ENCODE data around the gene RNASE8.
"Not testable (repeated sequence)": the region's sequence is repeated elsewhere in the genome, so short reads cannot be mapped to it uniquely, and the experiment has no call there.

Gene RNASE8, protein sequence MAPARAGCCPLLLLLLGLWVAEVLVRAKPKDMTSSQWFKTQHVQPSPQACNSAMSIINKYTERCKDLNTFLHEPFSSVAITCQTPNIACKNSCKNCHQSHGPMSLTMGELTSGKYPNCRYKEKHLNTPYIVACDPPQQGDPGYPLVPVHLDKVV

DNA sequence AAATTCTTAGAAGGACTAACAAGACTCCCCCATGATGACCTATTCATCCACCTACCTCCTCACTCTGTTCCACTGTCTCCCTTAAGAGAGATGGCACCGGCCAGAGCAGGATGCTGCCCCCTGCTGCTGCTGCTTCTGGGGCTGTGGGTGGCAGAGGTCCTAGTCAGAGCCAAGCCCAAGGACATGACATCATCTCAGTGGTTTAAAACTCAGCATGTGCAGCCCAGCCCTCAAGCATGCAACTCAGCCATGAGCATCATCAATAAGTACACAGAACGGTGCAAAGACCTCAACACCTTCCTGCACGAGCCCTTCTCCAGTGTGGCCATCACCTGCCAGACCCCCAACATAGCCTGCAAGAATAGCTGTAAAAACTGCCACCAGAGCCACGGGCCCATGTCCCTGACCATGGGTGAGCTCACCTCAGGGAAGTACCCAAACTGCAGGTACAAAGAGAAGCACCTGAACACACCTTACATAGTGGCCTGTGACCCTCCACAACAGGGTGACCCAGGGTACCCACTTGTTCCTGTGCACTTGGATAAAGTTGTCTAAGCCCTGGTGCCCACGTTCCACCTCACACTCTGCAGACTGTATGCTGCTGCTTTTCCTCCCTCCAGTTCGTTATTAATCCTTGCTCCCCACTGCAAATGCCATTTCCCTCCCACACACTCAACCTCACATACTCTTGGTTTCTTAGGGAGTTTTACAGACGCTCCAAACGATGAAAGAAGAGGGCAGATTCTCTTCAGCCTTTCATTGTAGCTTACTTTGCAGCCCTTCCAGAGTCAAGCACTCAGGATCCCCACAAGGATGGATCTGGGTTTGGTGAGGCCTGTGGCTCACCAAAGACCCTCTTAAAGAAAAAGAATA, at the start of gene RNASE8:
Gene RNASE8 (plus strand): TSS at position 20 of the 873 bp plus-strand sequence. CDS start 71 bp downstream, at position 91.
- DNase-seq (ENCODE audit: extremely low read depth in 1 of 2, low read depth in 1 of 2) = no peak

DNA sequence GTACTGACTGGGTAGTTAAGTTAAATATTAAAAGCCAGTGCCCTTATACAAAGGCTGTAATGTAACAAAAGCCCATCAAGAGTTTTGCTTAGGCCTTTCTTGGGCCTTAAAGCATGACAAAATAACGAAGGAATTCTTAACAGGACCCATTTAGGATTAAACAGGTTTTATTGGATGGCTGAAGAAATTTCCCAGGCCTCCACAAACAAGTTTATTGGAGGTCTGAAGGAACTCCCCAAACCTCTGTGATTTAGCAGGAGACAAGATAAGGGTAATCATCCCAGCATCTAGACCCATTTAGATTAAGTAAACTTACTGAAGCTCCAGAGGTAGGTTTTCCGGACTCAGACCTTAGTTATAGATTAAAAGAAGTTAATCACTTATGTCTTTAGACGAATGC, 47.9 kb upstream of the RNASE8 start:
- not testable (repeated sequence) for DNase-seq (ENCODE audit: extremely low read depth in 1 of 2, low read depth in 1 of 2)

DNA sequence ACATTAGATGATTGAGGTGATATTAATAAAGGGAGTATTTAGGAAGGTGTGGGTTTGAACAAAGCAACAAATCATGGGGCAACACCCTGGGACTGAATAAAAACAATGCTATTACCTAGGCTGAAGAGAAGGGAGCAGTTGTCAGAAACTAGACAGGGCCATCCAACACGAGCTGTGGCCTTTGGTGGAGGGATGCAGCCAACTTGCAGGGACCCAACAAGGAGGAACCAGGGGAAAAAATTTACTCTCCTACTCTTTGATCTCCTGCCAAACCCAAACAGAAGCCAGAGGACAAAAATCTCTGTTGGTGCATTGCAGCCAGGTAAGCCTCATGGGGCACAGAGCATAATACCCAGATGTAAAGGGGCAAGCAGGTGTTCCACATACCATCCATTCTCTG, 46.5 kb upstream of the RNASE8 start:
- no peak for DNase-seq (ENCODE audit: extremely low read depth in 1 of 2, low read depth in 1 of 2)

DNA sequence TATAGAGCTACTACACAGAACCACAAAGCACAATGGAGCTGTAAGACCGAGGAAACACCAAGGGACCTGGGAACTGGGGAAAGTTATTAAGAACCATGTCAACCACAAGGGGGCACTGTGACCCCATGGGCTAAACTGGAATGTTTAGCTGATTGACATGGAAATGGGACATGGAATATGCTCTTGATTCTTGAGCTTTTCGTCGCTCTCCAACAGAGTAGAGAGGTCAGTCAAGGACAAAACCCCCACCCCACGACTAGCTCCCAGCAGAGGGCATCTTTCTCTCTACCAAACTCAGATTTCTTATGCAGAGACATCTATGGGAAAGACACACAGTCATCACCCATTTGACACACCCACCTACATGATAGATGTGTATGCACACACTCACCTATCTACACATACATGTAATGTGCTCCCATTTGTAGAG, 42.8 kb upstream of the RNASE8 start:
- peak; percentile 51 to 76 for DNase-seq (ENCODE audit: extremely low read depth in 1 of 2, low read depth in 1 of 2)

DNA sequence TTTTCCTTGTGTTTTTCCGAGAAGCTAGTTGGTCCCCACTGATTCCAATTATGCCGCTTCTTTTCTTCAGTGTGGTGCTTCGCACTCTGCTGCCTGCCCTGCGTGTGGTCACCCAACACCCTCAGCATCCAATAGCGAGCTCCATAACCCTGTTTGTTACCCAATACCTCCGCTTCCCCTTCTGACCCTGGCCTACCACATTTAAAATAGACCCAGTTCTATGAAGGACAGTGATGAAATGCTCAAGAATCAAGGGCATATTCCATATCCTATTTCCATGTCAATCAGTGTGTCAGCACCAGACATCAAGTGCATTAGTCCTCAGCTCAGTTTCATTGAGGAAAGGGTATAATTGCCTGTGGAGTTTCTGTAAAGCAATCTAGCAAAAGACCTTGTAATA, 42.3 kb upstream of the RNASE8 start:
- no peak for DNase-seq (ENCODE audit: extremely low read depth in 1 of 2, low read depth in 1 of 2)

DNA sequence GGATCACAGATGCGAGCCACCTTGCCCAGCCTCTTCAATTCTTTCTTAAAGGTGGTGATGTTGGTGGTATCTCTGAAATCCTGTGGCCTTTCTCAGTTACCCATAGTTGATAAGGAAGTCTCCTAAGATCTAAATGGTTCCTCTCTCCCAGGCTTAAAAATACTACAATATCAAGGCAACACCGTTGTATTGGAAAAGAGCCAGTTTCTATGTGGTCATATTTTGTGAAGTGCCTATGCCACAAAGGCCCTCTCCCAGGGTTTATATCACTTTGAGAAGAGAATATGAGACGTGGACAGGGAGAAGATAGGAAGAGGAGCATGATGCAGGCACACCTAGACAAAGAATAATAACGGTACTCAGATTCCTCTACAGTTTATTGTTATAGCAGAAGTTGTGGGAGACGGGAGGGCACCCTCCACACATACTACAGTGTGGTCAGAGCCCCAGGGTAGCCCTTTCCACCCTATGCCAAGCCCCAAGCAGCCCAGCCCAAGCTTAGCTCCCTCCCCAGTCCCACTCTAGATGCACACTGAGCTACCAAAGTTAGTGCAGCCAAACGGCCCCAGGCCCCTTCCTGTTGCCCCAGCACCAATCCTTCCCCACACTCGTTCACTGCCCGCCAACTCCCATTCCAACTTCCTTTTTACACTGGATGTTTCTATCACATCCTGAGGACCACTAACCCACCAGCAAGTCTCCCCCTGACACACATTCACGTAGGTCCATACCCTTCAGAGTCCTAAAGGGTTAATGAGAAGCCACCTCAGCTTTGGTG, 41.0 kb upstream of the RNASE8 start:
- DNase-seq (ENCODE audit: extremely low read depth in 1 of 2, low read depth in 1 of 2) = no peak

DNA sequence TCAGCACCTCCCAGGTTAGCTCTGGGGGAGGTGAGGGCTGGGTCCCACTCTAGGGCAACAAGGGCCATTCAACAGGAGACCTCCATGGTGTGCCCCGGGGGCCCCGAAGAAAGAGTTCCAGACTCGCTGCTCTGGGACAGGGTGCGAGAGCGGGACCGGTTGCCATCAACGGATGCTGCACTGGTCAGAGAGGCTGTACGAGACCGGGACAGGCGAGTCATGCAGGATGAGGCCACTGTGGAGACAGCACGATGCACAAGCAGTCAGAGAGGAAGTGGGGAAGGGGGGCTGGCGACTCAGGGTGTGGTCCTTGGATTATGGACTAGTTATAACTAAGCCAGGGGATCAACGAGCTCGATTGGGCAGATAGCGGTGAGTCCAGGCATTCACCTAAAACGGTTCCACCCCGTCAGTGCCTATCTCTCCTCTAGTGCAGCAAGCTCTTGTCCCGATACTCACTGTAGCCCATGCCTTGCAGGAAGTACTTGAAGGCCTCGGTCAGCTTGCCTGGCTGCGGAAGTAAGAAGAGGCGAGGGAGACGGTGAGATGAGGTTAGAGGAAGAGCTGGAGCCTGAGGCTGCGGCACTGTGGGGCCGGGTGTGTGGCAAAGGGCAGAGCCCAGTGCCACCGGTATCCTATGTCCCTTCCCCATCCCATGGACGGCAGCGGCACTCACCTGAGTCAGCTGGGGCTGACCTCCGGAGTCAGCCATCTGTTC, 39.9 kb upstream of the RNASE8 start:
- no peak for DNase-seq (ENCODE audit: extremely low read depth in 1 of 2, low read depth in 1 of 2)

DNA sequence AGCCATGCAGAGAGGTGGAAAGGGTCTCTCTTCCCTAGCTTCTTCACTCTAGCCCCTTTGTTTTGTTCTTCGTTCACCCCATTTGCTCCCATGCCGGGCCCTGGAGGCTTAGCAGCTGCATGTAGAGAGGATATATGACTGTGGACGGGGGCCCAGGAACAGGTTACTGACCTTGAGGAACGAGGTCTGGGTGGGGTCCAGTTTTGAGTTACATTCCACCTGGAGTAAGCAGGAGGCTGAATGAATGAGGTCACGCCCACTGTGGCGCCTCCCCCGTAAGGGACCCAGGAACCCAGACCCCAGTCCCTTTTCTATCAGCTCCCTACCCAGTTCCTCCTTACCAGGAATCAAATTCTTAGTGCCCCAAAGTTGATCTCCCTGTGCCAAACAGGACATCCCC, 39.3 kb upstream of the RNASE8 start:
- DNase-seq (ENCODE audit: extremely low read depth in 1 of 2, low read depth in 1 of 2) = no peak

DNA sequence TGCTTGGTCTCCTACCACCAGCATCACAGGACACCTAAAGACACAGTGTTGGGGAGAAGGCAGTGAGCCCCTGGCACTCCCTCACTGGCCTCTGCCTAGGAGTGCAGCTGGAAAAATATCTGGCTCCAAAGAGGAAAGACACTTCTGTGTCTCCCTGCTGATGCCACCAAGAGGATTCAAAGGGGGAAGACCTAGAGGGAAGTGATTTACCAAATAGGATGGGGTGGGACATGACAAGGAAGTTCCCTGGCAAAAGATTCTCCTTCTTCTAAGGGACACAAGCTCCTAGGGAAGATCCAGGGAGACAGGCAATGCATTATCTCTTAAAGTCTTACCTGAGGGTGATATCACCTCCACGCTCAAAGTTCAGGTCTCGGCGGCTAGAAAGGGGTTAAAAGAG, 38.8 kb upstream of the RNASE8 start:
- no peak for DNase-seq (ENCODE audit: extremely low read depth in 1 of 2, low read depth in 1 of 2)

DNA sequence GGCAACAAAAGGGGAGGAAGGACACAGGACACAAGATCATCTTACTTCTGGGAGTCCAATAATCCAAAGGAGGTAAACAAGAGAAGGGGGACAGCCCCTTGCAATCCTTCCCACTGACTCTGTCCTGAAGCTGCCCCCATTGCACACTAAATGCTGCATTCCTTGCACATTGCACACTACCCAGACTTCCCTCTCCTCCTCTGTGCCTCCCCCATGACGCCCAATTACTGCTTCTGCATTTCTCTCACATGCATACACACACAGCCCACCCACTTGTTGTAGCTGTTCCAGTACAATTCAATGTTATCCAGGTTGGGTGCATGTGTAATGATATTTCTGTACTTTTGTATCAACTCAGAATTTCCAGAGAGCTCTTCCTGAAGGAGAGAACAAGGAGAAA, 38.3 kb upstream of the RNASE8 start:
- DNase-seq (ENCODE audit: extremely low read depth in 1 of 2, low read depth in 1 of 2) = no peak

DNA sequence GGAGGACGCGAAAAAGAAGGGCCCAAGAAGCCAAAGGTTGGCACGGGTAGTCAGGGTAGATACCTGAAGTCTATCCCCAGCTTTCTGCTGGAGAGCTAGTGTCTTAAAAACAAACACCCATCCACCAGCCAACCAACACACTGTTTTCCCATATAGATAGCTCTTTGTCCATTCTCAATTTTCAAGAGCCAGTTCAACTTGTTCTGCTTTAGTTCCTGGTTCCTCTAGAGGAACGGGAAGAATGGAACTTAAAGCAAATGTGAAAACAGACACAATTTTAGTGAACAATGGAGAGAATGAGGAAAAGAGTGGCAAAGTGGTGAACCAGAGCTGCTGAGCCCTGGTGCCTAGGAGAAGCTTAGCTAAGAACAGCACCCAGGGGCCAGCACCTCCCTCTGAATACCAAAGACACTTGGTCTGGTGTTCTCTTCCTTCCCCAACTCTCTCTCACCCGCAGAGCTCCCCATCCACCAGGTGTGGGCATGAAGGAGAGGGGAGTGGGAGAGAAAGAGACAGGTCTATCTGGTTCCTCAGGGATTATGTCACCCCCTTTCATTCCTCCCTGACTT, 36.6 kb upstream of the RNASE8 start:
- no peak for DNase-seq (ENCODE audit: extremely low read depth in 1 of 2, low read depth in 1 of 2)

DNA sequence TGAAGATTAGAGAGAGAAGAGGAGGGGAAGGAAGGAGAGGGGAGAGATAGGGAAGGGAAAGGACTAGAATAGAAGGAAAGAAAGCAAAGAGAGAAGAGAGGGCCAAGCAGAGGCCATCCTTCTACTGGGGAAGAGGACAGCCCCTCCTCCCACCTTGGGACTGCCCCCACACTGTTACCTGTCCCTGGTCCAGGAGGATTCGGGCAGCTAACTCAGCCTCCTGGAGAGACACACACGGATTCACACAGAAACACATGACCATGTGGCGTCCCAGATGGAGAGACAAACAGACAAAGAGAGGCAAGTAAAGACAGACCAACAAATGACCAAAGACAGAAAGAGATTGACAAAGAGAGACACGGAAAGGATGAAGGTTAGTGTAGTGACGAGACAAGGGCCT, 34.9 kb upstream of the RNASE8 start:
- no peak for DNase-seq (ENCODE audit: extremely low read depth in 1 of 2, low read depth in 1 of 2)

DNA sequence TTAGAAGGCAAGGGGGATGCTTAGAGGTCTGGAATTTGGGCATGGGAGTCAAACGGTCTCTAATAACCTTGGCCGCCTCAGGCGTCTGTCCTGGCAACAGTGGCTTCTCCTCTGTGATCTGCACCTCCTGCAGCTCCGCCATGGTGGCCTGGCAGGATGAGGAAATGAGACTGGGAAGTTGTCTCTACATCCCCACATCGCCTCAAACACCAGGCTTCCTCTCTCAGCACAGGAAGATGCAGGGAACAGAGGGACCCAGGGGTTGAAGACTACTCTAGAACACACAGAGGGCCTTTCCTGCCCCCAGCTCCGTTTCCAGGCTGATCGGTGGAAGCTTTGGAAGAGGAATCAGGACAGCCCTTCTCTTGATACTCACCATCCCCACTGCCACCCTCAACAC, 34.4 kb upstream of the RNASE8 start:
- DNase-seq (ENCODE audit: extremely low read depth in 1 of 2, low read depth in 1 of 2) = no peak

DNA sequence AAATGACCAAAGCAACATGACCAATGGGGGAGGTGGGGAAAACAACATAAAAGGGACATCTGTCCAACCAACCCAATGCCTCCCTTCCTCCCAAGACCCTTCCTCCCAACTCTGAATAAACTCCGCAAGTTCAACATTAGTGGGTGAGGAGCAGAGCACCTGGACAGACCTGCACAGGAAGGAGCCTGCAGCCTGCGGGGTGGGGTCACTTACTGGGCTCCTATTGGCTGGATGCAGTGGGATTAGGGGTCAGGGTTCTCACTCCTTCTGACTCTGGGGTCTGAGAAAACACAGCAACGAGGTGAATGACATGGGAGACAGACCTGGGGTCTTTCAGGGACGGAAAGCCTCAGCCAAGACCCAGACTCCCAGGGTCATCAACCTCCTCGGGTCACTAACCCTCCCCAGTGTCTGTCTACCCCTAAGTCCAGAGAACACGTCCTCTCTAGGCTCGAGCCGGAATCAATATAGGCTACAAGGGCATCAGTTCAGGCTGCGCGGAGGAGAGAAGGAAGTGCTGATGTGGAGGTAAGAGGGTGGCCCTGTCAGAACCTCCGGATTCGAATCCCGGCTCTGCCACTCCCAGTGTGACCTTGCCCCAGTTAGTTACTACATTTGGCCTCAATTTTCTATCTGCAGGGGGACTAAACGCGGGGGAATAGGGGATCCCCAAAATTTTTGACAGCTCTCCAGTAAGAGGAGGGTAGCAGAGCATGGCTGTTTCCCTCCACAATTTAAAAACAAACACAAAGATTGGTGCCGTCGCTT, 33.6 kb upstream of the RNASE8 start:
- no peak for DNase-seq (ENCODE audit: extremely low read depth in 1 of 2, low read depth in 1 of 2)

DNA sequence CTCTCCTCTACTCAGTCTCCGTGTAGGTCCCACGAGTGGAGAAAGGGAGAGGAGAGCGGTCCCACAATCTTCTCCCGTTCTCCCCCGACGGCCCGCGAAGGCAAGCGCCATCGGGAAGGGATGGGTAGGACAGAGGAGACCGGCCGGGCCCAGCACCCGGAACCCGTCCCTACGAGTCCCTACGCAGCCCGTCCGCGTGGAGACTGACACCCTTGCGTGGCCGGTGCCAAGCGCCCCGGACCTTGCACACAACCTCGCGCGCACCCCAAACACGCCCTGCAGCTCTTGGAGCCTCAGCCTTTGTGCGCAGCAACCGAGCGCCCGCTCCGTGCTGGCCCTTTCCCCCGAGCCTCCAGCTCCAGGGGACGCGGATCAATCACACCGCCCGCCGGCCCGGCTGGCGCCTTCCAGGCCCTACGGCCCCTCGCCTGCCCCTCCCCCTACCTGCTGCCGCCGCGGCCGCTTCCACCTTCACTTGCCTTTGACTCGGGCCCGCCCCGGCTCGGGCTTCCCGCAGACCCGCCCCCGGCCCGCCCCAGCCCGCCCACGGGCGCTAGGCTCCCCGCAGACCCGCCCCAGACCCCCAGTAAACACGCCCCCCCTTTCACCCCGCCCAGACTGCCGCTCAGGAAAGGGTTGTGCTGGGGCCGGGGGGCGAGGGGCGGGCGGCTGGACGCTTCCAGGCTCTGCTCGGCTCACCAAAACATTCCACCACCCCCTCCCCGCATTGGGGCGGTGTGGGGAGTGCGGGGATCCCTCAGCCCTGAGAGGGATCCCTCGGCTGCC, 32.8 kb upstream of the RNASE8 start, which contains the start of gene NDRG2:
Gene NDRG2 (minus strand): TSS at position 477 of the 786 bp plus-strand sequence. CDS start 1,746 bp downstream, outside the sequence.
- peak; percentile 42 to 73 for DNase-seq (ENCODE audit: extremely low read depth in 1 of 2, low read depth in 1 of 2)

DNA sequence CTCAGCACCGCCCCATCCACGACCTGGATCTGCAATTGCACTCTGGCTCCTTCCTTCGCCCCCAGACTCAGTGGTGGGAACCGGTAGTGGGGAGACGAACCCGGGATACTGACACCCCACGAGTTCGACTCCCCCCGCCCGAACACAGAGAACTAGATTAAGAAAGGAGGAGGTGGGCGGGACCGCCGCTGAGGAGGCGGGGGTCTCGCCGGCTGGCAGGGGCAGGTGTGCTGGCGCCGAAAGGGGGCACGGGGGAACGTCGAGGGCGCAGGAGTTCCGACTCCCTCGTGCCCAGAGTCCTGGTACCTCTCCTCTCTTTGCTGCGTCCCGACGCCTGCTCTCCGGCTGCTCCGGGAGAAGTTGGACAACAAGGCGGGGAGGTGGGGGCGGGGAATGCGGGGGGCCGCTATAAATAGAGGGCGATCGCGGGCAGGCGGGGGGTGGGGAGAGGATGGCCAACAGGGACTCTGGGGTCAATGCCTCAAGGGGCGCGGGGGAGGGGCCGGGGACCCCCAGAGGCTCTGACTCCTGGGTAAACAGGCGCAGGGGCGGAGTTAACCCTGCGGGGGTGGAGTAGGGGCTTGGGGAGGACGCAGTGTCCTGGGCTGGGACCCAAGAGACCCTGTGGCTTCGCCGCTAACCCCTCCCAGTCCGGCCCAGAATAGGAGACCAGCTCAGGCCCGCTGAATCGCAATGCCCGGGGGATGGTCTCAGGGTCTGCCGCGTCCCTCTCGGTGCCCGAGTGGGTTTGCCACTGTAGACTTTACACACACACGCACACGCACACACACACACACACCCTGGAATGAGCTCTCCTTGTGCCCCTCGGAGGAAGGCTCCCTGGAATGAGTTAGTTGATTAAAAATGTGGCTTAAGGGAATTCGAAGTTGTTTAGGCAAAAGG, 32.0 kb upstream of the RNASE8 start:
- no peak for DNase-seq (ENCODE audit: extremely low read depth in 1 of 2, low read depth in 1 of 2)

DNA sequence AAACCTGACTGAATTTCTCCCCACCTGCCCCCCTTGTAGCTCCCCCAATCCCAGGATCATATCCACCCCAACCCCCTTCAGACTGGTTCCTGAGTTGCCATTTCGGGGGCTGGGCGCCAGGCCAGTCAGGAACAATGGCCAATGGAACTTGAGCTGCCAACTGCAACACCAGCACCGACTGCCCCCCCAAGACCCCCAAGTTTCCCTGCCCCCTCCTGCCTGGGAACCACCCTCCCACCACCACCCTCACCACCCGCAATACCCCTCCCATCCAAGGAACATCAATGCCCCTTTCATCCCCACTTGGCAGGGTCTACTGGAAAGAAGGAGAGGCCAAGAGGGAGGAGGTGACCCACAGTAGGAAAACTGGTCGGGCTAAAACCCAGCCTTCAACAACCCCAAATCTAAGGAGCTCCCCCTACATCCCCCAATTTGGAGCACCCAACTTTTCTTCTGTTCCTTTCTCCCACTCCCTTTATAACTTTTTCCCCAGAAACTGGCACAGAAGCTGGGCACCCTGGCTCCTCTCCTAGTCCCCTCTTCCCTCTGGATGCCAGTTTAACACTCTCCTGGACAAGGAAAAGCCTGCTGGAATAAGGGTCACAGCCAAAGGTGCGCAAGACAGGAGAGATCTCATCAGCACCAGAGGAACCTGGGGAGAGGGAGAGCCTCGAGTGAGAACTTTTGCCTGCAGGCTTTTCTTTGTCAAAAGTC, 31.2 kb upstream of the RNASE8 start:
- DNase-seq (ENCODE audit: extremely low read depth in 1 of 2, low read depth in 1 of 2) = no peak

DNA sequence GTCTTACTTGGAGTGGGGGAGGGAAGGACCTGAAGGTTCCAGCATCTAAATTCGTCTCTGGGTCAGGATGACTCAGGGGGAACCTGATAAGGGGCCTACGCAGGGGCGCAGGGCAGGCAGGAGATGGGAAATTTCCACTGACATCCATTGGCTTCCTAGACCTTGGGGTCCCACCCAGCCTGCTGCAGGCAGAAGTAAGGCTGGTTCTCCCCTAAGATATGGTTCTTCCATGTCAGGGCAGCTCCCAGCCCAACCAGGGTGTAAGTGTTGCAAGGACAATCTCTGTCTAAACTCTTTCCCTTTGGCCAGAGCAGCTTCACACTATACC, 30.7 kb upstream of the RNASE8 start:
- DNase-seq (ENCODE audit: extremely low read depth in 1 of 2, low read depth in 1 of 2) = no peak
